Stimulated activated naive CD8-positive, alpha-beta T cell treated with anti-CD3 and anti-CD28 coated beads, Interleukin-15, amount 100 ng/mL, for 72 hours (primary cell): ENCODE measurements around the gene SHFL.

ENCODE experiments used
- ATAC-seq: fragments of 150-1000 bp; cut with Tn5 transposase; 2 replicates; pipeline ENCODE4 v1.10.0; 2021; ENCODE audit warnings: mild to moderate bottlenecking, moderate library complexity
- DNase-seq, 2 donors: peaks; one replicate each; pipeline ENCODE4 v3.0.0; 2021 to 2022
- H3K27ac Mint-ChIP-seq, 2 donors: one replicate each; pipeline ENCODE4 v1.8.0; 2022; ENCODE audit warnings: mild to moderate bottlenecking in 2 of 2, mixed read lengths in 2 of 2, moderate library complexity in 2 of 2
- H3K27me3 Mint-ChIP-seq: one replicate; pipeline ENCODE4 v1.8.0; 2022; ENCODE audit warnings: mixed read lengths
- H3K4me1 Mint-ChIP-seq: one replicate; pipeline ENCODE4 v1.8.0; 2022; ENCODE audit warnings: mild to moderate bottlenecking, mixed read lengths
- H3K4me3 Mint-ChIP-seq, 2 donors: one replicate each; pipeline ENCODE4 v1.8.0; 2022; ENCODE audit warnings: mild to moderate bottlenecking in 2 of 2, mixed read lengths in 2 of 2, moderate library complexity in 1 of 2
- H3K9me3 Mint-ChIP-seq, 2 donors: one replicate each; pipeline ENCODE4 v1.8.0; 2022; ENCODE audit warnings: mixed read lengths in 2 of 2

The SHFL gene

GRCh38 chr19:10085641-10086590 lies at the start of gene SHFL:
SHFL (plus strand) TSS chr19:10086317; CDS start chr19:10086428, 111 bp downstream.
- peak within 1 kb of the TSS; percentile 88 to 90 for H3K4me3 Mint-ChIP-seq
- H3K27me3 Mint-ChIP-seq, result no peaks in the 10 kb centered on the region
- no peaks in the 10 kb centered on the region for H3K9me3 Mint-ChIP-seq
- peak; percentile 84 to 86 for DNase-seq
- H3K27ac Mint-ChIP-seq, result peak within 1 kb of the TSS; percentile 65 to 93
- H3K4me1 Mint-ChIP-seq, result peaks cover 18% of the 10 kb centered on the region
- ATAC-seq, result peak; percentile 97

DNA sequence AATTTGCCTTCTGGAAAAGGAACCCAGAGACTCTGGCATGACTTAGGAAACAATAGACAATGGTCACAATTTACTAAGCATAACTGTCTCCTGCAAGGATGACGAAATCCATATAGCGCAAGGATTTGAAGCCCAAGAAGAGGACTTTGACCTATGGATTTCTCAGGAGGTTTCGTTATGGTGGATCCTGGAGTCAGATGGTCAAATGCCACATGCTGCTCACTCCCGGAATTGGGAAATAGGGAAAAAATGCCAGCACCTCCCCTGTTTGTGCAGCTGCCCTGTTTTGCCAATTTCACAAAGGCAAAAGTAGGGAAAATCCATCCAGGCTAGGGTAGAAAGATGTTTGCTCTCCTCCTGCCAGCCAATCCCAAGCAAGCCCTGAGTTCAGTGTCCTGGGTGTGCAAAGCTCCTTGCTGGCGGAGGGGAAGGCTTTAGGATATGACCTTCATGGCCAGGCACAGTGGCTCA lies 49.5 kb upstream of the SHFL start:
- ATAC-seq (no peak), DNase-seq (no peak)
- H3K27me3 Mint-ChIP-seq, result peaks cover 48% of the 10 kb centered on the region
- no peak overlapping the region for H3K4me3 Mint-ChIP-seq
- H3K9me3 Mint-ChIP-seq, result peaks cover 0 to 8% of the 10 kb centered on the region in 2 donors
- no peaks in the 10 kb centered on the region for H3K4me1 Mint-ChIP-seq
- H3K27ac Mint-ChIP-seq, result no peak overlapping the region

DNA sequence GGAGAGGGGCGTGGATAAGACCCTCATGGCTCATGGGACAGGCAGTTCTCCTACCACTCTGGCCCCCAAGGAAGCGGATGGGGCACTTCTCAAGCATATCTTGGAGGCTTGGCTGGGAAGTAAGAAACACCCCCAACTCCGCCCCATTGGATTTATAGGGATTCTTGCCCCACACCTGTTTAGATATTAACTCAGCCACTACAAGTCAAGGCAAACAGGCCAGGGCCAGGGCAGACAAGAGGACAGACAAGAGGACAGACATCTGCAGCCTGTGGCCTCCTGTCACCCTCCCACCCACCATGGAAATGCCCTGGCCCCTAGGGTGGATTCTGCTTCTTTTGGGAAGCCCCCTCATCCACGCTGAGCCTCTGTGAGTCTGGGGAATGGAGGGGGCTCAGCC lies 48.8 kb upstream of the SHFL start:
- DNase-seq (no peak), ATAC-seq (no peak)
- H3K27me3 Mint-ChIP-seq, result peaks cover 48% of the 10 kb centered on the region
- peaks cover 5 to 15% of the 10 kb centered on the region in 2 donors for H3K9me3 Mint-ChIP-seq
- H3K4me1 Mint-ChIP-seq, result no peaks in the 10 kb centered on the region
- no peak overlapping the region for H3K27ac Mint-ChIP-seq
- no peak overlapping the region for H3K4me3 Mint-ChIP-seq

DNA sequence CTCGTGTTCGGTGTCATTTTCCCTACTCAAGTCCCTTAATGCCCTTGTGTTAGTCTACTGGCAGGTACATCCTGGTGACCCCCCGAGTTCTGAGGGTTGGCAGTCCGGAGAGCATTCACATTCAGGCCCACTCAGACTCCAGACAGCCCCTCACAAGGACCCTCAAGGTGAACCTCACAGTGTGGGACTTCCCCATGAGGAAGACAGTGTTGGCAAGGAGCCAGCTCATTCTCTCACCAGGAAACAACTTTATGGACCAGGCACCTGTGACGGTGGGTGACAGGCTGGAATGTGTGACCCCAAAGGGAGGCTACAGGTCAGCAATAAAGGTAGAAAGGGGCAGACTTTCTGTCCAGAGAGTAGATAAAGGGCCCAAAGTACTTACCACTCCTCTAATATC lies 48.3 kb upstream of the SHFL start:
- no peak overlapping the region for H3K4me3 Mint-ChIP-seq
- H3K9me3 Mint-ChIP-seq, result peaks cover 8 to 17% of the 10 kb centered on the region in 2 donors
- no peaks in the 10 kb centered on the region for H3K4me1 Mint-ChIP-seq
- peaks cover 44% of the 10 kb centered on the region for H3K27me3 Mint-ChIP-seq
- no peak for DNase-seq
- no peak for ATAC-seq
- H3K27ac Mint-ChIP-seq, result no peak overlapping the region

- Mint-ChIP-seq H3K27ac (no peak overlapping the region), H3K4me1 (no peaks in the 10 kb centered on the region), H3K27me3 (peaks cover 42% of the 10 kb centered on the region), H3K4me3 (no peak overlapping the region), H3K9me3 (peaks cover 21 to 31% of the 10 kb centered on the region in 2 donors)
- ATAC-seq, result no peak
- peak in 1 of 2 donors; percentile 6 for DNase-seq
Observed at GRCh38 chr19:10043286-10043927, 42.7 kb upstream of the SHFL start.

DNA sequence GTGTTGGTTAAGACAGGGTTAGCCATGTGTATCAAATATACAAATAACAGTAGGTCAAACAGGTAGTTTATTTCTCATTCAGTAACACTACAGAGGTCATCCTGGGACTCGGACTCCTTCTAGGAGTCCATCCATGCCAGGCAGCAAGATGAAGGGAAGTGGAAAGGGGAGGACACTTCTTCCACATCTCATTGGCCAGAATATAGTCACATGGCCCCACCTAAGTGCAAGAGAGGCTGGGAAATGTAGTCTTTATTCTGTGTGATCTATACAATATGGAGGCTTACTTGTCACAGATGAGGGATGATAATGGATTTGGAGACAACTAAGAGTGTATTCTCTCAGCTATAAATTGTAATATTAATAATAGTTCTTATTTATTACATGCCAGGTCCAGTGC lies 41.7 kb upstream of the SHFL start:
- DNase-seq (no peak), ATAC-seq (no peak)
- no peak overlapping the region for H3K27ac Mint-ChIP-seq
- no peak overlapping the region for H3K4me3 Mint-ChIP-seq
- H3K9me3 Mint-ChIP-seq, result peaks cover 21 to 31% of the 10 kb centered on the region in 2 donors
- no peaks in the 10 kb centered on the region for H3K4me1 Mint-ChIP-seq
- peaks cover 32% of the 10 kb centered on the region for H3K27me3 Mint-ChIP-seq

DNA sequence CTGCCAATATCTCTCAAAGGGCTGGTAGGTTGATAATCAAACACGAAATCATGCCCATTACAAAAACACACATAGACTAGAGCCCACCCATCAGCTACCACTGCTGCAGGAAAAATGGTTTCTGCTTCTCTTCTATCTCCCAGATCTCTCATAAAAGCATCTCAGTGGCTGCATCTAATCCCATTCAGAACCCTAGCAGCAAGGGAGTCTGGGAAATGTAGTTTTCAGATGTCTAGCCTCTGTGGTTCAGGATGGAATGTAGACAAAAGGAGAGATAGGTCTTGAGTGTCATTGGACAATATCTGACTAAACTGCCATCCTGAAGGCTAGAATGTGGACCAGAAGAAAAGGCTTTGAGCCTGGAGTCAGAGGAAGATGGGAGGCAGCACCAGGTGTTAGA lies 40.7 kb upstream of the SHFL start:
- Mint-ChIP-seq H3K27me3 (peaks cover 29% of the 10 kb centered on the region), H3K4me1 (no peaks in the 10 kb centered on the region), H3K9me3 (peaks cover 21 to 31% of the 10 kb centered on the region in 2 donors), H3K4me3 (no peak overlapping the region), H3K27ac (no peak overlapping the region)
- no peak for ATAC-seq
- DNase-seq, result no peak

DNA sequence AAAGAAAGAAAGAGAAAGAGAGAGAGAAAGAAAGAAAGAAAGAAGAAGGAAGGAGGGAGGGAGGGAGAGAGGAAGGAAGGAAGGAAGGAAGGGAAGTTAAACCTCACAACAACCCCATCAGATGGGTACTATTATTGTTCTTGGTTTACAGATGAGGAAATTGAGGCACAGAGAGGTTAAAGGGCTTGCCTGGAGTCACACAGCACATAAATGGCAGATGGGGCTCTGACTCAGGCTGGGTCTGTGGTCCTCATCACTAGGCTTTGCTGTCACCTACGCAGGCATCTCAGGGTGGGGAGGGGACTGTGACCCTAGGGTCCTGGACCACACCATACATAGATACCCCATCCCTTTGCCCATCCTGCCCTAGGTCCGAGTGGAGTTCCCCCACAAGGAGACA lies 36.5 kb upstream of the SHFL start:
- no peak for ATAC-seq
- Mint-ChIP-seq H3K4me1 (no peaks in the 10 kb centered on the region), H3K4me3 (no peak overlapping the region), H3K27me3 (peaks cover 6% of the 10 kb centered on the region), H3K27ac (no peak overlapping the region), H3K9me3 (peaks cover 0 to 4% of the 10 kb centered on the region in 2 donors)
- DNase-seq, result no peak

DNA sequence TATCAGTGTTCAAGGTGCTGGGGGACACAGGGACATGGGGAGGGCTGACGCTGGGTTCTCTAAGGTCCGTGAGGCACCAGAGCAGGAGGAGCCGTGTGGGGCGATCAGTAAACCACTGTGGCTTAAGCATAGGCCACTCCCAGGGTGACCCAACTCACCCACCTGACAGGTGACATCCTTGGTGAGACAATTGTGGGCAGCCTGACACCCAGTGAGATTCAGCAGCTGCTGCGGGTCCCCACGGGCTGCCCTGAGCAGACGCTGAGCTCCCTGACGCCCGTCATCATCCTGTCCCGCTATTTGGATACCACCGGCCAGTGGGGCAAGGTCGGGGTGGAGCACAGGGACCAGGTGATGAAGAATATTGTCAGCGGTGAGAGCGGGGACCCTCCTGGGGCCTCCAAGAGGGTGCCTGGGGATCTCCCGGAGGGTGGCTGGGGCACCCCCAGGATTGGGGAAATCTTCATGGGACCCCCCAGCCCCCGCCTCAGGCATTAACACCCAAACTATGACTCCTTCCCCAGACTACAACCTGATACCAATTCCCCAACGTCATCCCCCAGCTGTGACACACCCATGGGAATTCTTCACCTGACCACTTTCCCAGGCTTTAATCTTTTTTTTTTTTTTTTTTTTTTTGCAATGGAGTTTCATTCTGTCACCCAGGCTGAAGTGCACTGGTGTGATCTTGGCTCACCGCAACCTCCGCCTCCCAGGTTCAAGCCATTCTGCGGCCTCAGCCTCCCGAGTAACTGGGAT lies 33.3 kb upstream of the SHFL start:
- H3K4me3 Mint-ChIP-seq, result no peak overlapping the region
- no peak for DNase-seq
- H3K27me3 Mint-ChIP-seq, result no peaks in the 10 kb centered on the region
- no peaks in the 10 kb centered on the region for H3K9me3 Mint-ChIP-seq
- H3K27ac Mint-ChIP-seq, result no peak overlapping the region
- no peak for ATAC-seq
- no peaks in the 10 kb centered on the region for H3K4me1 Mint-ChIP-seq

- H3K4me1 Mint-ChIP-seq, result no peaks in the 10 kb centered on the region
- no peak overlapping the region for H3K27ac Mint-ChIP-seq
- no peak overlapping the region for H3K4me3 Mint-ChIP-seq
- DNase-seq, result no peak
- H3K9me3 Mint-ChIP-seq, result no peaks in the 10 kb centered on the region
- no peak for ATAC-seq
- peaks cover 23% of the 10 kb centered on the region for H3K27me3 Mint-ChIP-seq
Observed at GRCh38 chr19:10061717-10062310, 24.3 kb upstream of the SHFL start.

DNA sequence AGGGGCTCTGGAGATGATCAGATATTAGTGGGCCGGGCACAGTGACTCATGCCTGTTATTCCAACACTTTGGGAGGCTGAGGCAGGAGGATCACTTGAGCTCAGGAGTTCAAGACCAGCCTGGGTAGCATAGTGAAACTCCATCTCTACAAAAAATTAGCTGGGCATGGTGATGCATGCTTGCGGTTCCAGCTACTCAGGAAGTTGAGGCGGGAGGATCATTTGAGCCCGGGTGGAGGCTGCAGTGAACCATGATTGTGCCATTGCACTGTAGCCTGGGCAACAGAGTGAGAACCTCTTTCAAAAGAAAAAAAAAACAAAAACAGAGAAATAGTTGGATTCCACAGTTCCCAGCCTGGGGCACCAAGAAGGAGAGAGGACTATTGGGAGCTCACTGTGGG lies 17.9 kb upstream of the SHFL start:
- Mint-ChIP-seq H3K4me3 (no peak overlapping the region), H3K4me1 (peaks cover 8% of the 10 kb centered on the region), H3K9me3 (peaks cover 0 to 5% of the 10 kb centered on the region in 2 donors), H3K27ac (no peak overlapping the region), H3K27me3 (no peaks in the 10 kb centered on the region)
- ATAC-seq (no peak), DNase-seq (no peak)

GRCh38 chr19:10069046-10069445 lies 17.1 kb upstream of the SHFL start:
- DNase-seq (no peak), ATAC-seq (no peak)
- no peak overlapping the region for H3K27ac Mint-ChIP-seq
- peaks cover 0 to 12% of the 10 kb centered on the region in 2 donors for H3K9me3 Mint-ChIP-seq
- H3K4me3 Mint-ChIP-seq, result no peak overlapping the region
- no peaks in the 10 kb centered on the region for H3K27me3 Mint-ChIP-seq
- H3K4me1 Mint-ChIP-seq, result peaks cover 8% of the 10 kb centered on the region

DNA sequence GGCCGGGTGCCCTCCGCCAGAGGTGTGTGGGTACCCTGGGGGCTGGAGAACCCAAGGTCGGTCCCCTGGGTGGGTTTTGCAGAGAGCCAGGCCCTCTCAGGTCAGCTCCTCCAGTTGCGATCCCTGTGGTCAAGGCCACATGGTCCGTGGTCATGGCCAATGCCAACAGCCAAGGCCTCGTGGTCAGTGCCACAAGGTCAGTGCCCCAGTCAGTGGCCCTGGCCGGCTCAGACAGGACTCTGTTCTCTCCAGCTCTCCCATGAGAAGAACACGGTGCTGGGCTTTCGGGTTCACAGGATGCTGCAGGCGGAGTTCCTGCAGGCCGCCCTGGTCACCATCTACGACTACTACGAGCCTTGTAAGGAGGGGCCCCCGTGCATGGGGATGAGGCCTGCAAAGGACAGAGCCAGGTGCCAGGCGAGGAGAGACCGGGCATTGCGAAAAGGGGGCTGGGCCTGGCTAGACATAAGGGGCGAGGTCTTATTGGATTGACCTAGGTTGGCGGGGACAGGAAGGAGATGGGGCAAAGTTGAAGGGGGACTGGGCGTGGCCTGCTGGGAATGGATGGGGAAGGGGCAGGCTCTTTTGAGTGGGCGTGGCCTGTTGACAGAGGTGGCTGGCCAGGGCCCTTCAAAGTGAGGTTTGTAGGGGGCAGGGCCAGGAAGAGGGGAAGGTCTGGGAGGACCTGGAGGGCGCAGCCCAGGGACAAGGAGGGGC lies 15.2 kb upstream of the SHFL start:
- DNase-seq, result no peak
- Mint-ChIP-seq H3K4me3 (no peak overlapping the region), H3K9me3 (peaks cover 0 to 16% of the 10 kb centered on the region in 2 donors), H3K27ac (no peak overlapping the region), H3K27me3 (peaks cover 3% of the 10 kb centered on the region), H3K4me1 (peaks cover 8% of the 10 kb centered on the region)
- ATAC-seq, result no peak

- H3K4me1 Mint-ChIP-seq, result no peaks in the 10 kb centered on the region
- no peak overlapping the region for H3K4me3 Mint-ChIP-seq
- ATAC-seq (peak; percentile 80), DNase-seq (peak in 1 of 2 donors; percentile 53)
- H3K27ac Mint-ChIP-seq, result peak overlapping the region in 1 of 2 donors; percentile 65
- H3K9me3 Mint-ChIP-seq, result peaks cover 0 to 16% of the 10 kb centered on the region in 2 donors
- peaks cover 9% of the 10 kb centered on the region for H3K27me3 Mint-ChIP-seq
Observed at GRCh38 chr19:10074153-10074552, 12.0 kb upstream of the SHFL start.

DNA sequence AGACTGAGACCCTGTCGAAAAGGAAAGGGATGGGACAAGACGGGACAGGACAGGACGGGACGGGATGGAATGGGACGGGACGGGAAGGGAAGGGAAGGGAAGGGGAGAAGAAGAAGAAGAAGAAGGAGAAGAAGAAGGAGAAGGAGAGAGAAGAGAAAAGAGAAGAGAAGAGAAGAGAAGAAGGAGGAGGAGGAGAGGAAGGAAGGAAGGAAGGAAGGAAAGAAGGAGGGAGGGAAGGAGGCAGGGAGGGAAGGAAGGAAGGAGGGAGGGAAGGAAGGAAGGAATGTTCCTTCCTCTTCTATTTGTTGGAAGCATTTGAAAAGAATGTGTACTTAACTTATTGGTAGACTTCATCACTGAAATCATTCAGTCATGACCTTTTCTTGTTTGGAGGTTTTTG lies 9.6 kb upstream of the SHFL start:
- Mint-ChIP-seq H3K27ac (no peak overlapping the region), H3K27me3 (peaks cover 9% of the 10 kb centered on the region), H3K4me3 (no peak overlapping the region), H3K9me3 (peaks cover 0 to 16% of the 10 kb centered on the region in 2 donors), H3K4me1 (no peaks in the 10 kb centered on the region)
- no peak for ATAC-seq
- DNase-seq, result no peak
